ENCODE measurements around the gene C3orf20. TPM values are rescaled to one million over a fixed set of nuclear protein-coding genes. Genes with fewer than 3 reads are reported as not detected.

Gene C3orf20
- total RNA-seq, 4 donors from 2014 or later: 0.29 TPM; not detected in 3

- TF ChIP-seq POLR2A (IDR thresholded peaks at IDR 0.05): no peak
- TF ChIP-seq, protein P1, sequence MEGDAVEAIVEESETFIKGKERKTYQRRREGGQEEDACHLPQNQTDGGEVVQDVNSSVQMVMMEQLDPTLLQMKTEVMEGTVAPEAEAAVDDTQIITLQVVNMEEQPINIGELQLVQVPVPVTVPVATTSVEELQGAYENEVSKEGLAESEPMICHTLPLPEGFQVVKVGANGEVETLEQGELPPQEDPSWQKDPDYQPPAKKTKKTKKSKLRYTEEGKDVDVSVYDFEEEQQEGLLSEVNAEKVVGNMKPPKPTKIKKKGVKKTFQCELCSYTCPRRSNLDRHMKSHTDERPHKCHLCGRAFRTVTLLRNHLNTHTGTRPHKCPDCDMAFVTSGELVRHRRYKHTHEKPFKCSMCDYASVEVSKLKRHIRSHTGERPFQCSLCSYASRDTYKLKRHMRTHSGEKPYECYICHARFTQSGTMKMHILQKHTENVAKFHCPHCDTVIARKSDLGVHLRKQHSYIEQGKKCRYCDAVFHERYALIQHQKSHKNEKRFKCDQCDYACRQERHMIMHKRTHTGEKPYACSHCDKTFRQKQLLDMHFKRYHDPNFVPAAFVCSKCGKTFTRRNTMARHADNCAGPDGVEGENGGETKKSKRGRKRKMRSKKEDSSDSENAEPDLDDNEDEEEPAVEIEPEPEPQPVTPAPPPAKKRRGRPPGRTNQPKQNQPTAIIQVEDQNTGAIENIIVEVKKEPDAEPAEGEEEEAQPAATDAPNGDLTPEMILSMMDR (IDR thresholded peaks at IDR 0.05): no peak
- 85 to 91% methylated on average over 7 of the region's 7 CpGs for WGBS, 2 donors
- DNase-seq: no peak
- H3K27ac ChIP-seq: no peak overlapping the region
- no peak overlapping the region for H3K4me3 ChIP-seq (replicated peaks in 1 of 3)
- no peaks in the 10 kb centered on the region for H3K36me3 ChIP-seq
- no peaks in the 10 kb centered on the region for H3K9me3 ChIP-seq
- intact Hi-C loops (cut with DNase I): no loop called here
- H3K4me1 ChIP-seq: peaks cover 0 to 6% of the 10 kb centered on the region in 2 donors
- H3K27me3 ChIP-seq: no peaks in the 10 kb centered on the region
Observed at GRCh38 chr3:14770591-14770990, 95.7 kb downstream of the C3orf20 start.

DNA sequence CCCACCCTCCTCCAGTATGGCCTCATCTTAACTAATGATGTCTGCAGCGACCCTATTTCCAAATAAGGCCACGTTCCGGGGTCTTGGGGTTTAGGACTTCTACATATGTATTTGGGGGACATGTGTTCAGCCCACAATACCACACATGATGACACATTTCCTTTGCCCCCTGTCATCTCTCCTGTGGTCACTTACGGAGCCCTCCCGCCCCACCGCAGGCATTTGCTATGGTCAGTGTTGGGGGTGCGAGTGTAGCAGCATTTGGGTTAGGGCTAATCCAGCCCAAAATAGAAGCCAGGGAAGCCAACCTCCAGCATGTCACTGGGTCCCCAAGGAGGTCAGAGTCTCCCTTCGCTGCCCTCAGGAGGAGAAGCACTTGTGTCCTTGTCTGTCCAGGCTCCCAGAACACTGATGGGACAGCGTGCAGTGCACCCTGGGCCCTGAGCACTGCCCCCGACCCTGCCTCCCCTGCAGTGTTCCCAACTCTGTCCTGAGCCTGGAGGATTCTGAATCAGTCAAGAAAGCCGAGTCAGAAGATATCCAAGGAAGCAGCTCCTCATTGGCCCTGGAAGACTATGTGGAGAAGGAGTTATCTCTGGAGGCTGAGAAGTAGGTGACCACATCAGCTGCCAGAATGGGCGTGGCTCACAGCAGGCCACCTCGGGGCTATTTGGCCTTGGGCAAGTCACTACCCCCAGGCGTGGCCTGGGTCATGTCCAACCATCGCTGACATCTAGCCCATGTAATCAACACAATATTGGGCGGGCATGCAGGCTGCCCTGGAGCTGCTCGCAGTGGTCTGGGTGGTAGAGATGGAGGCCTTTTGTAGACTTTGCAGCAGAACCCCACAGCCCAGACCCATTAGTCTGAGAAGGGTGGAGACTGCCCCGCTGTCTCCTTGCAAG is 96.9 kb downstream of the C3orf20 start:
- 87 to 93% methylated on average over 15 to 17 of the region's 18 CpGs for WGBS, 2 donors
- DNase-seq: peak in 1 of 2 donors; percentile 39
- TF ChIP-seq, protein P1 (IDR thresholded peaks at IDR 0.05): no peak
- TF ChIP-seq POLR2A (IDR thresholded peaks at IDR 0.05): no peak
- H3K4me3 ChIP-seq (replicated peaks in 1 of 3): no peak overlapping the region
- H3K27ac ChIP-seq: no peak overlapping the region
- no peaks in the 10 kb centered on the region for H3K27me3 ChIP-seq
- H3K36me3 ChIP-seq: no peaks in the 10 kb centered on the region
- H3K4me1 ChIP-seq: peaks cover 0 to 6% of the 10 kb centered on the region in 2 donors
- H3K9me3 ChIP-seq: no peaks in the 10 kb centered on the region
- intact Hi-C loops (cut with DNase I): no loop called here

- Histone ChIP-seq H3K9me3 (no peaks in the 10 kb centered on the region), H3K4me3 (replicated peaks in 1 of 3) (no peak overlapping the region), H3K27me3 (no peaks in the 10 kb centered on the region), H3K4me1 (peaks cover 0 to 6% of the 10 kb centered on the region in 2 donors), H3K36me3 (no peaks in the 10 kb centered on the region), H3K27ac (no peak overlapping the region)
- intact Hi-C loops (cut with DNase I): no loop called here
- no peak for DNase-seq
- 91 to 94% methylated on average over 12 to 16 of the region's 16 CpGs for WGBS, 2 donors
- TF ChIP-seq POLR2A (IDR thresholded peaks at IDR 0.05): no peak
- TF ChIP-seq, protein P1 (IDR thresholded peaks at IDR 0.05): no peak
Observed at GRCh38 chr3:14772533-14773138, 97.7 kb downstream of the C3orf20 start.

DNA sequence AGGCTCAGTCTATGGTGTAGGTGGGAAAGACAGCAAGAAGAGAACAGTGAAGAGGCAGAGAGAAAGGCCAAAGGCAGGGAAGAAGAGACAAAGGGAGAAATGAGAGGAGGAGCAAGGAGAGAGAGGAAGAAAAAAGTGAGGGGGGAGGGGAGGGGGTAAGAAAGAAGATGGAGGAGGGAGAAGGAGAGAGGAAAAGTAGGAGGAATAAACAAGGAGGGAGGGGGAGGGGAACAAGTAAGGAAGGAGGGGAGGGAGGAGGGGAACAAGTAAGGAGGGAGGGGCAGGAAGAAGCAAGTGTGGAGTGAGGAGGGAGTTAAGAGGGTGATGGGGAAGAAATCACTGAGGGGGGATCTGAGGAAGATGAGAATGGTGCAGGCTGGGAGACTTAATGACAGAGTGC is 98.3 kb downstream of the C3orf20 start:
- intact Hi-C loops (cut with DNase I): no loop called here
- no peaks in the 10 kb centered on the region for H3K4me1 ChIP-seq
- H3K9me3 ChIP-seq: no peaks in the 10 kb centered on the region
- H3K4me3 ChIP-seq (replicated peaks in 1 of 3): no peak overlapping the region
- no peak for TF ChIP-seq POLR2A (IDR thresholded peaks at IDR 0.05)
- TF ChIP-seq, protein P1 (IDR thresholded peaks at IDR 0.05): no peak
- no peak for DNase-seq
- H3K27me3 ChIP-seq: no peaks in the 10 kb centered on the region
- no peak overlapping the region for H3K27ac ChIP-seq
- H3K36me3 ChIP-seq: no peaks in the 10 kb centered on the region

DNA sequence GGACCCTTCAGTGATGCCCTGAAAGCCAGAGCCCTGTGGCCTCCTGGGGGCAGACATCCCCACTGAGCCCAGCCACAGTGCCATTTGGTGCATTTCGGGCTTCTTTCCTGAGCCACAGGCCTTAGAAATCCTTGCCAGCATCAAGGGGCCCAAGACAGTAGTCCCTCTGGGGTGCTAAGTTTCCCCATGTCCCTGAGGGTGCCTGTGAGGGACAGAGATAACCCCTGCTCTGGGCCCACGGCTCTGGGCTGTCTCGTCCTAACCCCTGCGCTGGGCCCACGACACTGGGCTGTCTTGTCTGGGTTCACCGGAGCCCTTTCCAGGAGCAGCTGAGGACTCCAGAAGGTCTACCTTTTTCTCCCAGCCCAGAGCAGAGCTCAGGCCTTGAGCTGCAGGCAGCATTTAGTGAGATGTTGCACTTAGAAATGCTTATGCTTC is 98.8 kb downstream of the C3orf20 start:
- Histone ChIP-seq H3K4me3 (replicated peaks in 1 of 3) (no peak overlapping the region), H3K9me3 (no peaks in the 10 kb centered on the region), H3K36me3 (no peaks in the 10 kb centered on the region), H3K4me1 (no peaks in the 10 kb centered on the region), H3K27ac (no peak overlapping the region), H3K27me3 (no peaks in the 10 kb centered on the region)
- 94% methylated on average over 6 of the region's 6 CpGs for WGBS, 2 donors
- TF ChIP-seq, protein P1 (IDR thresholded peaks at IDR 0.05): no peak
- TF ChIP-seq POLR2A (IDR thresholded peaks at IDR 0.05): no peak
- intact Hi-C loops (cut with DNase I): no loop called here
- no peak for DNase-seq
